Activated naive CD4-positive, alpha-beta T cell treated with anti-CD3 and anti-CD28 coated beads for 36 hours (primary cell): ENCODE results near the gene GTF2IRD1. TPM values are rescaled to one million over a fixed set of nuclear protein-coding genes. Genes with fewer than 3 reads are reported as not detected.
"Not testable (repeated sequence)": the region's sequence is repeated elsewhere in the genome, so short reads cannot be mapped to it uniquely, and the experiment has no call there.

Experiments
- CTCF ChIA-PET: fragments of 350-600 bp; sonication (Branson Sonifier 250); formaldehyde crosslinking; loops from one replicate; lab custom pipeline; 2021; ENCODE audit warnings: antibody characterized with exemption; lab: Charles Lee
- DNase-seq: peaks from one replicate; pipeline ENCODE4 v3.0.0-alpha.2; 2020
- H3K27ac Mint-ChIP-seq: one replicate; pipeline ENCODE4 v1.8.0; 2021; ENCODE audit warnings: mild to moderate bottlenecking, mixed read lengths
- H3K27me3 Mint-ChIP-seq: one replicate; pipeline ENCODE4 v1.8.0; 2021; ENCODE audit warnings: low read depth, mixed read lengths
- H3K36me3 Mint-ChIP-seq: one replicate; pipeline ENCODE4 v1.8.0; 2021; ENCODE audit warnings: low read depth, mixed read lengths
- H3K4me1 Mint-ChIP-seq: one replicate; pipeline ENCODE4 v1.8.0; 2021; ENCODE audit warnings: low read depth, mixed read lengths
- H3K4me3 Mint-ChIP-seq: one replicate; pipeline ENCODE4 v1.8.0; 2021; ENCODE audit warnings: mild to moderate bottlenecking, moderate library complexity, mixed read lengths
- H3K9me3 Mint-ChIP-seq: one replicate; pipeline ENCODE4 v1.8.0; 2021; ENCODE audit warnings: mixed read lengths
- intact Hi-C: fragments of 100-400 bp; cut with micrococcal nuclease; formaldehyde crosslinking; loops from one replicate; pipeline ENCODE4 v1.15.1; 2023
- total RNA-seq, 2 experiments: library from RNA; stranded (reverse); gene quantifications; one replicate each; pipeline ENCODE4 v1.2.3, GENCODE V29; 2021

Gene GTF2IRD1
- total RNA-seq, 2 experiments from 2014 or later: 2.9 to 5.5 TPM

- H3K4me1 Mint-ChIP-seq: no peaks in the 10 kb centered on the region
- H3K36me3 Mint-ChIP-seq: no peaks in the 10 kb centered on the region
- H3K27me3 Mint-ChIP-seq: no peaks in the 10 kb centered on the region
- H3K9me3 Mint-ChIP-seq: no peaks in the 10 kb centered on the region
- CTCF ChIA-PET: interaction anchor here (0.6 kb wide), 1 partner anchor 124 kb away, joined by 3 read pairs; no protein-coding TSS in a partner anchor
- intact Hi-C loops: no loop called here
- H3K4me3 Mint-ChIP-seq: no peak overlapping the region
- no peak for DNase-seq
- H3K27ac Mint-ChIP-seq: no peak overlapping the region
These were observed 74.1 kb downstream of the GTF2IRD1 start for GRCh38 chr7:74527842-74528241.

- CTCF ChIA-PET, H3K4me1 Mint-ChIP-seq, H3K27me3 Mint-ChIP-seq, H3K4me3 Mint-ChIP-seq, DNase-seq, H3K9me3 Mint-ChIP-seq, intact Hi-C loops, H3K27ac Mint-ChIP-seq, H3K36me3 Mint-ChIP-seq: not testable (repeated sequence)
These were observed 75.1 kb downstream of the GTF2IRD1 start for GRCh38 chr7:74528773-74529172.

- Mint-ChIP-seq H3K4me1 (no peaks in the 10 kb centered on the region), H3K27me3 (no peaks in the 10 kb centered on the region), H3K27ac (no peak overlapping the region), H3K36me3 (no peaks in the 10 kb centered on the region), H3K9me3 (no peaks in the 10 kb centered on the region), H3K4me3 (no peak overlapping the region)
- DNase-seq: no peak
- CTCF ChIA-PET: no interaction called here
- intact Hi-C loops: no loop called here
These were observed 82.2 kb downstream of the GTF2IRD1 start for GRCh38 chr7:74535951-74536356.

GRCh38 chr7:74541937-74542336, 88.2 kb downstream of the GTF2IRD1 start:
- H3K27ac Mint-ChIP-seq, H3K27me3 Mint-ChIP-seq, H3K9me3 Mint-ChIP-seq, DNase-seq, H3K4me3 Mint-ChIP-seq, CTCF ChIA-PET, H3K36me3 Mint-ChIP-seq, H3K4me1 Mint-ChIP-seq, intact Hi-C loops: not testable (repeated sequence)

GRCh38 chr7:74542558-74543117, 88.9 kb downstream of the GTF2IRD1 start:
- no peak overlapping the region for H3K27ac Mint-ChIP-seq
- intact Hi-C loops: no loop called here
- CTCF ChIA-PET: interaction anchor here (0.7 to 1.0 kb wide), 2 partner anchors 24 to 525 kb away, joined by 3 to 4 read pairs; no protein-coding TSS in a partner anchor
- peaks cover 6% of the 10 kb centered on the region for H3K9me3 Mint-ChIP-seq
- H3K36me3 Mint-ChIP-seq: peaks cover 4% of the 10 kb centered on the region
- no peak for DNase-seq
- no peaks in the 10 kb centered on the region for H3K4me1 Mint-ChIP-seq
- no peak overlapping the region for H3K4me3 Mint-ChIP-seq
- H3K27me3 Mint-ChIP-seq: no peaks in the 10 kb centered on the region

- CTCF ChIA-PET: interaction anchor here (0.9 to 1.0 kb wide), 3 partner anchors 94 to 144 kb away, joined by 3 to 7 read pairs (median 4); no protein-coding TSS in a partner anchor
- Mint-ChIP-seq H3K27ac (no peak overlapping the region), H3K4me1 (no peaks in the 10 kb centered on the region), H3K9me3 (peaks cover 6% of the 10 kb centered on the region), H3K4me3 (no peak overlapping the region), H3K36me3 (peaks cover 4% of the 10 kb centered on the region), H3K27me3 (no peaks in the 10 kb centered on the region)
- peak; percentile 54 for DNase-seq
- intact Hi-C loops: loop anchor here (1.0 kb wide), 2 partner anchors 93 to 128 kb away; no protein-coding TSS in a partner anchor
These were observed 91.2 kb downstream of the GTF2IRD1 start for GRCh38 chr7:74544706-74545469.

GRCh38 chr7:74545921-74546320, 92.2 kb downstream of the GTF2IRD1 start:
- CTCF ChIA-PET: interaction anchor here (0.9 to 1.0 kb wide), 2 partner anchors 96 to 129 kb away, joined by 4 to 7 read pairs; no protein-coding TSS in a partner anchor
- intact Hi-C loops: loop anchor here (1.0 kb wide), 2 partner anchors 94 to 129 kb away; no protein-coding TSS in a partner anchor
- no peak overlapping the region for H3K27ac Mint-ChIP-seq
- H3K4me1 Mint-ChIP-seq: no peaks in the 10 kb centered on the region
- H3K27me3 Mint-ChIP-seq: no peaks in the 10 kb centered on the region
- H3K9me3 Mint-ChIP-seq: peaks cover 6% of the 10 kb centered on the region
- H3K4me3 Mint-ChIP-seq: no peak overlapping the region
- peaks cover 4% of the 10 kb centered on the region for H3K36me3 Mint-ChIP-seq
- no peak for DNase-seq

- H3K4me1 Mint-ChIP-seq, H3K27me3 Mint-ChIP-seq, H3K27ac Mint-ChIP-seq, DNase-seq, H3K9me3 Mint-ChIP-seq, H3K36me3 Mint-ChIP-seq, H3K4me3 Mint-ChIP-seq, intact Hi-C loops: not testable (repeated sequence)
- CTCF ChIA-PET: interaction anchor here (1.3 kb wide), 1 partner anchor 13 kb away, joined by 6 read pairs; no protein-coding TSS in a partner anchor
These were observed 99.9 kb downstream of the GTF2IRD1 start for GRCh38 chr7:74553596-74554012.

- H3K4me1 Mint-ChIP-seq: no peaks in the 10 kb centered on the region
- CTCF ChIA-PET: interaction anchor here (1.3 kb wide), 1 partner anchor 12 kb away, joined by 6 read pairs; no protein-coding TSS in a partner anchor
- intact Hi-C loops: no loop called here
- DNase-seq: no peak
- H3K36me3 Mint-ChIP-seq: no peaks in the 10 kb centered on the region
- no peak overlapping the region for H3K4me3 Mint-ChIP-seq
- H3K27ac Mint-ChIP-seq: no peak overlapping the region
- no peaks in the 10 kb centered on the region for H3K27me3 Mint-ChIP-seq
- H3K9me3 Mint-ChIP-seq: no peaks in the 10 kb centered on the region
These were observed 100.5 kb downstream of the GTF2IRD1 start for GRCh38 chr7:74554178-74554577.

GRCh38 chr7:74560086-74560719, 106.5 kb downstream of the GTF2IRD1 start:
- no peak for DNase-seq
- no peaks in the 10 kb centered on the region for H3K4me1 Mint-ChIP-seq
- CTCF ChIA-PET: no interaction called here
- H3K27me3 Mint-ChIP-seq: no peaks in the 10 kb centered on the region
- H3K27ac Mint-ChIP-seq: no peak overlapping the region
- H3K9me3 Mint-ChIP-seq: no peaks in the 10 kb centered on the region
- intact Hi-C loops: no loop called here
- no peak overlapping the region for H3K4me3 Mint-ChIP-seq
- H3K36me3 Mint-ChIP-seq: no peaks in the 10 kb centered on the region

GRCh38 chr7:74561898-74562613, 108.3 kb downstream of the GTF2IRD1 start:
- CTCF ChIA-PET: no interaction called here
- H3K4me1 Mint-ChIP-seq: no peaks in the 10 kb centered on the region
- H3K4me3 Mint-ChIP-seq: no peak overlapping the region
- H3K36me3 Mint-ChIP-seq: no peaks in the 10 kb centered on the region
- H3K9me3 Mint-ChIP-seq: no peaks in the 10 kb centered on the region
- H3K27ac Mint-ChIP-seq: no peak overlapping the region
- H3K27me3 Mint-ChIP-seq: no peaks in the 10 kb centered on the region
- no peak for DNase-seq
- intact Hi-C loops: no loop called here

- H3K27me3 Mint-ChIP-seq, H3K4me1 Mint-ChIP-seq, H3K9me3 Mint-ChIP-seq, DNase-seq, H3K4me3 Mint-ChIP-seq, intact Hi-C loops, H3K27ac Mint-ChIP-seq, H3K36me3 Mint-ChIP-seq: not testable (repeated sequence)
- CTCF ChIA-PET: interaction anchor here (0.7 kb wide), 1 partner anchor 63 kb away, joined by 3 read pairs; no protein-coding TSS in a partner anchor
These were observed 109.9 kb downstream of the GTF2IRD1 start for GRCh38 chr7:74563639-74564038.
